GM18505 (cell line): Measurements from ENCODE around the gene HMX2.

Experiments used
- ATAC-seq: cut with Tn5 transposase; IDR thresholded peaks from one replicate; pipeline ENCODE4 v1.9.1; 2021; ENCODE audit not compliant: unreplicated experiment
- POLR2A ChIP-seq: IDR thresholded peaks from 4 replicates; pipeline ENCODE4 v1.6.1; 2011; ENCODE audit warnings: borderline replicate concordance; ENCODE audit not compliant: insufficient read depth, insufficient read length; ENCODE audit errors: extremely low read depth

The HMX2 gene

GRCh38 chr10:123143162-123143824 is 4.6 kb upstream of the HMX2 start:
- TF ChIP-seq POLR2A: no peak
- no peak for ATAC-seq

GRCh38 chr10:123143825-123144168 is 4.1 kb upstream of the HMX2 start:
- ATAC-seq: no peak
- TF ChIP-seq POLR2A: no peak

- no peak for TF ChIP-seq POLR2A
- ATAC-seq: no peak
Observed at GRCh38 chr10:123144697-123145541, 3.0 kb upstream of the HMX2 start.

- no peak for ATAC-seq
- no peak for TF ChIP-seq POLR2A
Observed at GRCh38 chr10:123145542-123146012, 2.4 kb upstream of the HMX2 start.

- ATAC-seq: no peak
- no peak for TF ChIP-seq POLR2A
Observed at GRCh38 chr10:123146013-123146893, 1.7 kb upstream of the HMX2 start.

GRCh38 chr10:123146894-123147634 is 872 bp upstream of the HMX2 start:
- TF ChIP-seq POLR2A: no peak
- no peak for ATAC-seq

- ATAC-seq: no peak
- peak; percentile 16 for TF ChIP-seq POLR2A
Observed at GRCh38 chr10:123148414-123149161, 652 bp downstream of the HMX2 start.

- ATAC-seq: no peak
- no peak for TF ChIP-seq POLR2A
Observed at GRCh38 chr10:123149162-123149567, 1.2 kb downstream of the HMX2 start.

- peak; percentile 45 for TF ChIP-seq POLR2A
- ATAC-seq: no peak
Observed at GRCh38 chr10:123149568-123150270, 1.8 kb downstream of the HMX2 start.

- TF ChIP-seq POLR2A: no peak
Observed at GRCh38 chr10:123150271-123150985, 2.5 kb downstream of the HMX2 start.

More at GRCh38 chr10:123150271-123150985, 2.5 kb downstream of the HMX2 start:
- no peak for ATAC-seq
